Measurements from ENCODE around the gene TLE2.

The TLE2 gene

DNA sequence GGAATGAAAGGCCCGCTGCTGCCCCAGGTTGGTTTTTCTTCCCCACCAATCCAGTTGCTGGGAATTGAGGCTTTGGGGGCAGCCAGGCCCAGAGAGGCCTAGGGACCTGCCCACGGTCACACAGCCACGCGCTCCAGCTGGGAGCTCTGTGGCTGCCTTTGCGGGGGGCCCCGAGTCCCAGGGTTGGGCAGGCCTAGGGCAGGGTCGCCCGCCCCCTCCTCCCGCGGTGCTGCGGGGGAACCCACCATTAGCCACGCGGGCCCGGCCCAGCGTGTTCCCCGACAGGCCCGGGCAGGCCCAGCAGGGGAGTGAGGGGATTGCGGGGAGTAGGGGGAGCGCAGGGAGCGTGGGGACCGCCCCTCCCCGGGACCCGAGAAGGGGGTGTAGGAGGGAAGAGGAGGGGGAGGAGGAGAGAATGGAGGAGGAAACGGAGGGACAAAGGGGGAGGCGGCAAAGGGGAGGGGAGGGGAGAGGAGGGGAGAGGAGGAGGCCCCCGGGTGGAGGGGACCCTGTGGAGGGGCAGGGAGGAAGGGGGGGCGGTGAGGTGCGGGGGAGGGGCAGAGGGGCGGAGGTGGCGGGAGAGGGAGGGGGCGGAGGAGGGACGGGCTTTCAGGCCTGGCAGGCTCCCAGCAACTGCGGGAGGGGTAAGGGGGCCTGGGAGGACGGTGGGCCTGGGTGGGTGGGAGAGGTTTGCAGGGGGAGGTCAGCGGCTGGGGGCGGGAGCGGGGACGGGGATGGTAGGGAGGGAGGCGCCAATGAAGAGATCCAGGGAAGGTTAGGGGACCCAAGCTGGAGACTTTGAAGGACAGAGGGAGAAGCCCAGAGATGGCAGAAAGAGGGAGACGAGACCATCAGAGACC is 12.9 kb upstream of the TLE2 start:
- H3K4me1 ChIP-seq (ENCODE audit: control insufficient read depth in 2 of 2, insufficient read depth in 1 of 2, low read depth in 1 of 2, low read length in 2 of 2) = peaks cover 20 to 22% of the 10 kb centered on the region in 2 donors
- no peak overlapping the region for H3K4ac ChIP-seq (ENCODE audit: low read length)
- no CpG with 5 or more reads among the region's 40 CpGs for WGBS, 2 donors (ENCODE audit: extremely low coverage in 2 of 2, insufficient read length in 2 of 2, insufficient replicate concordance in 1 of 2)
- H3K23ac ChIP-seq (ENCODE audit: low read depth, low read length, poor library complexity) = no peak overlapping the region
- H3K27ac ChIP-seq (replicated peaks; ENCODE audit: low read length) = peak overlapping the region; percentile 5
- H3K9me3 ChIP-seq (replicated peaks in 1 of 2; ENCODE audit: control insufficient read depth in 2 of 2, insufficient read depth in 1 of 2, low read depth in 1 of 2, low read length in 2 of 2) = no peaks in the 10 kb centered on the region
- H3K18ac ChIP-seq (ENCODE audit: low read length) = peak overlapping the region; percentile 93
- H3K27me3 ChIP-seq (ENCODE audit: control insufficient read depth in 3 of 3, insufficient read depth in 3 of 3, low read depth in 1 of 3, low read length in 3 of 3) = peaks cover 0 to 18% (median 18%) of the 10 kb centered on the region in 3 experiments
- H3K14ac ChIP-seq (ENCODE audit: low read length) = no peak overlapping the region
- H2BK15ac ChIP-seq (ENCODE audit: low read length) = peak overlapping the region; percentile 62
- H3K9ac ChIP-seq (ENCODE audit: low read depth, low read length, poor library complexity) = peak overlapping the region; percentile 14
- H4K91ac ChIP-seq (ENCODE audit: low read depth, low read length, poor library complexity) = no peak overlapping the region
- H3K79me1 ChIP-seq (ENCODE audit: low read depth, low read length) = no peaks in the 10 kb centered on the region
- no peak overlapping the region for H4K8ac ChIP-seq (ENCODE audit: low read depth, low read length)
- peak overlapping the region; percentile 90 for H2AFZ ChIP-seq (ENCODE audit: low read length)
- peak overlapping the region; percentile 74 for H2BK120ac ChIP-seq (ENCODE audit: low read depth, low read length)
- no peak for DNase-seq (ENCODE audit: low spot score)
- peak overlapping the region; percentile 98 for H2BK12ac ChIP-seq (ENCODE audit: low read length)
- H3K4me2 ChIP-seq (ENCODE audit: insufficient read depth, low read length, poor library complexity, severe bottlenecking) = peak overlapping the region; percentile 52
- peak overlapping the region; percentile 87 for H2BK5ac ChIP-seq (ENCODE audit: low read length)
- H3K4me3 ChIP-seq (ENCODE audit: low read length in 2 of 2) = peak overlapping the region in 1 of 2 donors; percentile 31
- H2AK5ac ChIP-seq (ENCODE audit: low read depth, low read length) = peak overlapping the region; percentile 98
- H3K36me3 ChIP-seq (replicated peaks in 1 of 2; ENCODE audit: control insufficient read depth in 2 of 2, insufficient read depth in 2 of 2, low read length in 2 of 2) = no peaks in the 10 kb centered on the region

DNA sequence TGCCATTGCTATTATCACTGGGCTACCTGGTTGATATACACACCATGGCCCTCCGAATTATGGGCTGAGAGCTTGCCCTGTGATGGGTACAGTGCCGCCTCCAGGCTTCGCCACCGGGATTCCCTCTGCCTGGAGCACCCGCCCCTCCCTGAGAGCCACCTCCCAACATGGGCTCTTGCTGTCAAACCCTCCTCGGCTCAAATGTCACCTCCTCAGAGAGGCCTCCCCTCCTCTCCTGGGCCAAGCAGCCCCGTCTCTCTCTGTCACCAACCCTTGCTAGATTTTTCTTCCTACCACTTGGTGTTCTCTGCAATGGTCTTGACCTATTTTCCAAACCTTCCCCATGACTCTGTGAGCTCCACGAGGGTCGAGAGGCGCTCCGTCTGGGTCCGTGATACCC is 12.2 kb upstream of the TLE2 start:
- Histone ChIP-seq H3K27ac (replicated peaks; ENCODE audit: low read length) (peak overlapping the region; percentile 5), H3K4me1 (ENCODE audit: control insufficient read depth in 2 of 2, insufficient read depth in 1 of 2, low read depth in 1 of 2, low read length in 2 of 2) (peaks cover 21 to 23% of the 10 kb centered on the region in 2 donors), H3K36me3 (replicated peaks in 1 of 2; ENCODE audit: control insufficient read depth in 2 of 2, insufficient read depth in 2 of 2, low read length in 2 of 2) (no peaks in the 10 kb centered on the region), H3K9me3 (replicated peaks in 1 of 2; ENCODE audit: control insufficient read depth in 2 of 2, insufficient read depth in 1 of 2, low read depth in 1 of 2, low read length in 2 of 2) (no peaks in the 10 kb centered on the region), H2AFZ (ENCODE audit: low read length) (peak overlapping the region; percentile 90), H3K4me2 (ENCODE audit: insufficient read depth, low read length, poor library complexity, severe bottlenecking) (peak overlapping the region; percentile 52), H2AK5ac (ENCODE audit: low read depth, low read length) (peak overlapping the region; percentile 98), H3K27me3 (ENCODE audit: control insufficient read depth in 3 of 3, insufficient read depth in 3 of 3, low read depth in 1 of 3, low read length in 3 of 3) (peaks cover 0 to 18% (median 18%) of the 10 kb centered on the region in 3 experiments), H2BK5ac (ENCODE audit: low read length) (peak overlapping the region; percentile 87), H4K91ac (ENCODE audit: low read depth, low read length, poor library complexity) (no peak overlapping the region), H3K9ac (ENCODE audit: low read depth, low read length, poor library complexity) (no peak overlapping the region), H4K8ac (ENCODE audit: low read depth, low read length) (no peak overlapping the region), H3K4ac (ENCODE audit: low read length) (no peak overlapping the region), H3K79me1 (ENCODE audit: low read depth, low read length) (no peaks in the 10 kb centered on the region), H3K14ac (ENCODE audit: low read length) (no peak overlapping the region), H3K18ac (ENCODE audit: low read length) (peak overlapping the region; percentile 93), H2BK15ac (ENCODE audit: low read length) (peak overlapping the region; percentile 62), H2BK120ac (ENCODE audit: low read depth, low read length) (peak overlapping the region; percentile 74), H2BK12ac (ENCODE audit: low read length) (no peak overlapping the region), H3K4me3 (ENCODE audit: low read length in 2 of 2) (no peak overlapping the region), H3K23ac (ENCODE audit: low read depth, low read length, poor library complexity) (no peak overlapping the region)
- DNase-seq (ENCODE audit: low spot score) = no peak
- no CpG with 5 or more reads among the region's 12 CpGs for WGBS, 2 donors (ENCODE audit: extremely low coverage in 2 of 2, insufficient read length in 2 of 2, insufficient replicate concordance in 1 of 2)

DNA sequence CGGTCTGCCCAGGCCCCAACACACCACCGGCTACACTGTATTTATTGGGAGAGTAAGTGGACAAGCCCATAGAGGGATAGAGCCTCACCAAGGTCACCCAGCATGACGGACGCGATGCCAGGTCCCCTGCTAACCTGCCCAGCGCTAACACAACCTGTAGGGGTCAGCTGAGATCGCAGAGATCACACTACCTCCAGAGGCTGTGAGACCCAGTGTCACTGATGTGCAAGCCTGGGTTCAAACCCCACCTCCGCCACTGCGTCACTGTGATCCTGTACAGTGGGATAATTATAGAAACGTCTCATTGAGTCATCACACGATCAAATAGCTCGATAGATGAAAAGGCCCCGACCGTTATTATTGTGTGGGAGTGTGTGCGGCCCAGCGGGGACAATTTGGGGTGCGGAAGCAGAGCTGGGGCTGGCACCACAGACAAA is 10.6 kb upstream of the TLE2 start:
- H3K27ac ChIP-seq (replicated peaks; ENCODE audit: low read length) = no peak overlapping the region
- no peak overlapping the region for H2BK120ac ChIP-seq (ENCODE audit: low read depth, low read length)
- no peak overlapping the region for H3K14ac ChIP-seq (ENCODE audit: low read length)
- no peak overlapping the region for H3K4ac ChIP-seq (ENCODE audit: low read length)
- no peak overlapping the region for H3K4me3 ChIP-seq (ENCODE audit: low read length in 2 of 2)
- H3K4me2 ChIP-seq (ENCODE audit: insufficient read depth, low read length, poor library complexity, severe bottlenecking) = no peak overlapping the region
- H3K27me3 ChIP-seq (ENCODE audit: control insufficient read depth in 3 of 3, insufficient read depth in 3 of 3, low read depth in 1 of 3, low read length in 3 of 3) = peaks cover 0 to 24% (median 23%) of the 10 kb centered on the region in 3 experiments
- no peak overlapping the region for H3K18ac ChIP-seq (ENCODE audit: low read length)
- no peak overlapping the region for H2BK12ac ChIP-seq (ENCODE audit: low read length)
- H2BK15ac ChIP-seq (ENCODE audit: low read length) = no peak overlapping the region
- H4K8ac ChIP-seq (ENCODE audit: low read depth, low read length) = no peak overlapping the region
- H2AFZ ChIP-seq (ENCODE audit: low read length) = no peak overlapping the region
- DNase-seq (ENCODE audit: low spot score) = no peak
- no peak overlapping the region for H4K91ac ChIP-seq (ENCODE audit: low read depth, low read length, poor library complexity)
- peak overlapping the region; percentile 1 for H3K23ac ChIP-seq (ENCODE audit: low read depth, low read length, poor library complexity)
- no peaks in the 10 kb centered on the region for H3K79me1 ChIP-seq (ENCODE audit: low read depth, low read length)
- H2BK5ac ChIP-seq (ENCODE audit: low read length) = no peak overlapping the region
- no peak overlapping the region for H2AK5ac ChIP-seq (ENCODE audit: low read depth, low read length)
- no peak overlapping the region for H3K9ac ChIP-seq (ENCODE audit: low read depth, low read length, poor library complexity)
- H3K36me3 ChIP-seq (replicated peaks in 1 of 2; ENCODE audit: control insufficient read depth in 2 of 2, insufficient read depth in 2 of 2, low read length in 2 of 2) = no peaks in the 10 kb centered on the region
- H3K9me3 ChIP-seq (replicated peaks in 1 of 2; ENCODE audit: control insufficient read depth in 2 of 2, insufficient read depth in 1 of 2, low read depth in 1 of 2, low read length in 2 of 2) = no peaks in the 10 kb centered on the region
- WGBS, 2 donors (ENCODE audit: extremely low coverage in 2 of 2, insufficient read length in 2 of 2, insufficient replicate concordance in 1 of 2) = no CpG with 5 or more reads among the region's 17 CpGs
- H3K4me1 ChIP-seq (ENCODE audit: control insufficient read depth in 2 of 2, insufficient read depth in 1 of 2, low read depth in 1 of 2, low read length in 2 of 2) = peaks cover 24 to 25% of the 10 kb centered on the region in 2 donors

DNA sequence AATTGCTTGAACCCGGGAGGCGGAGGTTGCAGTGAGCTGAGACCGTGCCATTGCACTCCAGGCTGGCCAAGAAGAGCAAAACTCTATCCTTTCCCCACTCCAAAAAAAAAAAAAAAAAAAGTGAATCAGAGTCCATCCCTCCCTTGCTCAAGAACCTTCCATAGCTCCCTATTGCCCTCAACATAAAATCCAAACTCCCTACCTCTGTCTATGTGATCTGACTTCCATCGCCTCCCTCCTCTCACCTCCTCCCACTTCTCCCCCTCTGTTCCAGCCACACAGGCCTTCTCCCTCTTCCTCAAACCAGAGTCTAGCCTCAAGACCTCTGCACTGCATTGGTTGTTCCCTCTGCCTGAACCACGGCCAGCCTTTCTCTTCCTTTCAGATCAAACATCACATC is 10.0 kb upstream of the TLE2 start:
- Histone ChIP-seq H2BK5ac (ENCODE audit: low read length) (no peak overlapping the region), H3K79me1 (ENCODE audit: low read depth, low read length) (no peaks in the 10 kb centered on the region), H3K4me1 (ENCODE audit: control insufficient read depth in 2 of 2, insufficient read depth in 1 of 2, low read depth in 1 of 2, low read length in 2 of 2) (peaks cover 26 to 31% of the 10 kb centered on the region in 2 donors), H2BK15ac (ENCODE audit: low read length) (no peak overlapping the region), H3K27me3 (ENCODE audit: control insufficient read depth in 3 of 3, insufficient read depth in 3 of 3, low read depth in 1 of 3, low read length in 3 of 3) (peaks cover 0 to 30% (median 28%) of the 10 kb centered on the region in 3 experiments), H3K9me3 (replicated peaks in 1 of 2; ENCODE audit: control insufficient read depth in 2 of 2, insufficient read depth in 1 of 2, low read depth in 1 of 2, low read length in 2 of 2) (no peaks in the 10 kb centered on the region), H3K27ac (replicated peaks; ENCODE audit: low read length) (no peak overlapping the region), H3K14ac (ENCODE audit: low read length) (no peak overlapping the region), H4K8ac (ENCODE audit: low read depth, low read length) (no peak overlapping the region), H2AK5ac (ENCODE audit: low read depth, low read length) (no peak overlapping the region), H2BK120ac (ENCODE audit: low read depth, low read length) (no peak overlapping the region), H3K4me2 (ENCODE audit: insufficient read depth, low read length, poor library complexity, severe bottlenecking) (no peak overlapping the region), H3K4me3 (ENCODE audit: low read length in 2 of 2) (no peak overlapping the region), H4K91ac (ENCODE audit: low read depth, low read length, poor library complexity) (no peak overlapping the region), H3K23ac (ENCODE audit: low read depth, low read length, poor library complexity) (no peak overlapping the region), H3K9ac (ENCODE audit: low read depth, low read length, poor library complexity) (no peak overlapping the region), H3K36me3 (replicated peaks in 1 of 2; ENCODE audit: control insufficient read depth in 2 of 2, insufficient read depth in 2 of 2, low read length in 2 of 2) (no peaks in the 10 kb centered on the region), H3K4ac (ENCODE audit: low read length) (no peak overlapping the region), H3K18ac (ENCODE audit: low read length) (no peak overlapping the region), H2BK12ac (ENCODE audit: low read length) (no peak overlapping the region), H2AFZ (ENCODE audit: low read length) (no peak overlapping the region)
- no peak for DNase-seq (ENCODE audit: low spot score)
- no CpG with 5 or more reads among the region's 5 CpGs for whole genome bisulfite sequencing, 2 donors (ENCODE audit: extremely low coverage in 2 of 2, insufficient read length in 2 of 2, insufficient replicate concordance in 1 of 2)

Data from neuronal stem cell (in vitro differentiated cells).